Activated naive CD4-positive, alpha-beta T cell treated with Interleukin-2 at 50 U/mL for 16 hours (primary cell): ENCODE data around the gene GBP1.
"Not testable (repeated sequence)": the region's sequence is repeated elsewhere in the genome, so short reads cannot be mapped to it uniquely, and the experiment has no call there.

Experiments used
- DNase-seq: peaks from one replicate; pipeline ENCODE4 v3.0.0-alpha.2; 2020

The GBP1 gene

GRCh38 chr1:89051300-89051954 lies 13.6 kb downstream of the GBP1 start:
- DNase-seq: no peak

GRCh38 chr1:89050649-89051033 lies 14.4 kb downstream of the GBP1 start:
- no peak for DNase-seq

- DNase-seq: not testable (repeated sequence)
Measured at GRCh38 chr1:89049901-89050648, 14.9 kb downstream of the GBP1 start.

GRCh38 chr1:89049187-89049586 lies 15.8 kb downstream of the GBP1 start:
- DNase-seq: not testable (repeated sequence)

- DNase-seq: no peak
Measured at GRCh38 chr1:89047734-89048133, 17.3 kb downstream of the GBP1 start.

GRCh38 chr1:89046318-89047183 lies 18.5 kb downstream of the GBP1 start:
- peak; percentile 33 for DNase-seq

GRCh38 chr1:89044970-89045721 lies 19.9 kb downstream of the GBP1 start:
- DNase-seq: no peak

GRCh38 chr1:89043940-89044339 lies 21.1 kb downstream of the GBP1 start:
- no peak for DNase-seq

- DNase-seq: no peak
Measured at GRCh38 chr1:89042491-89042890, 22.5 kb downstream of the GBP1 start.

GRCh38 chr1:89041721-89042120 lies 23.3 kb downstream of the GBP1 start:
- no peak for DNase-seq

- peak; percentile 27 for DNase-seq
Measured at GRCh38 chr1:89041119-89041641, 23.8 kb downstream of the GBP1 start.

GRCh38 chr1:89040315-89040626 lies 24.7 kb downstream of the GBP1 start:
- no peak for DNase-seq

- DNase-seq: no peak
Measured at GRCh38 chr1:89037186-89037585, 27.8 kb downstream of the GBP1 start.

GRCh38 chr1:89035080-89035479 lies 29.9 kb downstream of the GBP1 start:
- DNase-seq: no peak

- not testable (repeated sequence) for DNase-seq
Measured at GRCh38 chr1:89034004-89034403, 31.0 kb downstream of the GBP1 start.

GRCh38 chr1:89029051-89029450 lies 36.0 kb downstream of the GBP1 start:
- not testable (repeated sequence) for DNase-seq

- DNase-seq: no peak
Measured at GRCh38 chr1:89025928-89026327, 39.1 kb downstream of the GBP1 start.

GRCh38 chr1:89023026-89023425 lies 42.0 kb downstream of the GBP1 start:
- DNase-seq: no peak

- no peak for DNase-seq
Measured at GRCh38 chr1:89022167-89022959, 42.6 kb downstream of the GBP1 start, which contains the start of gene GBP3. Gene GBP3 (minus strand): TSS chr1:89022866. CDS start chr1:89020721, 2,145 bp downstream.

- not testable (repeated sequence) for DNase-seq
Measured at GRCh38 chr1:89018318-89018717, 46.7 kb downstream of the GBP1 start.

- no peak for DNase-seq
Measured at GRCh38 chr1:89008511-89008910, 56.5 kb downstream of the GBP1 start.
